ENCODE results near the gene ARMH1.
"Not testable (repeated sequence)": the region's sequence is repeated elsewhere in the genome, so short reads cannot be mapped to it uniquely, and the experiment has no call there.

Gene ARMH1

GRCh38 chr1:44696101-44696500 is 21.6 kb downstream of the ARMH1 start:
- H3K4me3 ChIP-seq (ENCODE audit: low read length) = no peak overlapping the region
- DNase-seq (ENCODE audit: low read depth) = no peak
- TF ChIP-seq CTCF (conservative IDR thresholded peaks at IDR 0.05; ENCODE audit: low read depth, low read length) = no peak

GRCh38 chr1:44696789-44697345 is 22.4 kb downstream of the ARMH1 start:
- no peak for TF ChIP-seq CTCF (conservative IDR thresholded peaks at IDR 0.05; ENCODE audit: low read depth, low read length)
- no peak for DNase-seq (ENCODE audit: low read depth)

GRCh38 chr1:44698138-44698537 is 23.6 kb downstream of the ARMH1 start:
- DNase-seq (ENCODE audit: low read depth) = no peak
- no peak for TF ChIP-seq CTCF (conservative IDR thresholded peaks at IDR 0.05; ENCODE audit: low read depth, low read length)
- no peak overlapping the region for H3K4me3 ChIP-seq (ENCODE audit: low read length)

More at GRCh38 chr1:44696789-44697345, 22.4 kb downstream of the ARMH1 start:
- no peak overlapping the region for H3K4me3 ChIP-seq (ENCODE audit: low read length)

GRCh38 chr1:44699375-44699774 is 24.9 kb downstream of the ARMH1 start:
- not testable (repeated sequence) for DNase-seq (ENCODE audit: low read depth); H3K4me3 ChIP-seq (ENCODE audit: low read length)

GRCh38 chr1:44700573-44700972 is 26.1 kb downstream of the ARMH1 start:
- H3K4me3 ChIP-seq (ENCODE audit: low read length) = no peak overlapping the region
- TF ChIP-seq CTCF (conservative IDR thresholded peaks at IDR 0.05; ENCODE audit: low read depth, low read length) = no peak
- no peak for DNase-seq (ENCODE audit: low read depth)

GRCh38 chr1:44701141-44701573 is 26.6 kb downstream of the ARMH1 start:
- no peak for TF ChIP-seq CTCF (conservative IDR thresholded peaks at IDR 0.05; ENCODE audit: low read depth, low read length)
- no peak for DNase-seq (ENCODE audit: low read depth)
- no peak overlapping the region for H3K4me3 ChIP-seq (ENCODE audit: low read length)

- no peak for DNase-seq (ENCODE audit: low read depth)
- TF ChIP-seq CTCF (conservative IDR thresholded peaks at IDR 0.05; ENCODE audit: low read depth, low read length) = no peak
- no peak overlapping the region for H3K4me3 ChIP-seq (ENCODE audit: low read length)
Observed at GRCh38 chr1:44705470-44705869, 31.0 kb downstream of the ARMH1 start.

- H3K4me3 ChIP-seq (ENCODE audit: low read length) = no peak overlapping the region
- DNase-seq (ENCODE audit: low read depth) = no peak
- no peak for TF ChIP-seq CTCF (conservative IDR thresholded peaks at IDR 0.05; ENCODE audit: low read depth, low read length)
Observed at GRCh38 chr1:44705938-44706337, 31.4 kb downstream of the ARMH1 start.

Data from retinal pigment epithelial cell (primary cell).